A673 (cell line): ENCODE data around the gene ADGRD1.

ENCODE experiments used
- EZH2 ChIP-seq: fragments of 200-600 bp; sonication (generic); IDR thresholded peaks from 2 replicates; pipeline ENCODE4 v1.6.1; 2017; ENCODE audit warnings: borderline replicate concordance, low read depth, mild to moderate bottlenecking, mixed read lengths, antibody characterized with exemption, low read length; ENCODE audit not compliant: poor library complexity, severe bottlenecking
- TF ChIP-seq, protein P1 (sequence below): fragments of 300-800, 200-600 bp; sonication (generic); conservative IDR thresholded peaks from 2 replicates; pipeline ENCODE4 v1.5.1; 2017; ENCODE audit warnings: low read depth, mild to moderate bottlenecking, antibody characterized with exemption, low read length, moderate library complexity, mixed read lengths

DNA sequence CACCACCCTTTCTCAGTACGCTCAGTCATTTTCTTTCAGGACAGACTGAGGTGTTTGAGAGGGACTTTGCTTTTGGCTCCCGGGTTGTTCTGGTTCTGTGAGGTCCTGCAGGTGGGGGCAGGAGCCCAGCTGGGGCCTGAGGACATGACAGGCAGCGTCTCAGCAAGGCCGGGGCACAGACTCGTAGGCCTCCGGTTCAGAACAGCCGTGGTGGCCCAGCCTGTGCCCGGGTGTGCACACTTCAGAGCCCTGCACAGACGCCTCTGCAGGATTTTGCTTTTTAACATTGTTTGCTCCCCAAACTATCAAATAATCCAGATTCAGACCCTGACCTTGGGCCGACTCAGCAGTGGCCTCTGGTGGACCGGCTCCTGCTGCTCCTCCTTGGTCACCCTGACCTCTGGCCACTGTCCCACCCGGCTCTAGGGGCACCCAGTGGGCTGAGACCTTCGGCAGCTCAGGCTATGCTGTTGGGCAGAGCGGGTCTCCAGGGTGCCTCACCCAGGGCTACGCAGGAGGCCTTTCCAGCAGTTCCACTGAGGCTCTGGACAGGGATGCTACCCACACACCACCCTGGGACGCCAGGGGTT lies 65.2 kb downstream of the ADGRD1 start:
- TF ChIP-seq EZH2: no peak
- TF ChIP-seq, protein P1, sequence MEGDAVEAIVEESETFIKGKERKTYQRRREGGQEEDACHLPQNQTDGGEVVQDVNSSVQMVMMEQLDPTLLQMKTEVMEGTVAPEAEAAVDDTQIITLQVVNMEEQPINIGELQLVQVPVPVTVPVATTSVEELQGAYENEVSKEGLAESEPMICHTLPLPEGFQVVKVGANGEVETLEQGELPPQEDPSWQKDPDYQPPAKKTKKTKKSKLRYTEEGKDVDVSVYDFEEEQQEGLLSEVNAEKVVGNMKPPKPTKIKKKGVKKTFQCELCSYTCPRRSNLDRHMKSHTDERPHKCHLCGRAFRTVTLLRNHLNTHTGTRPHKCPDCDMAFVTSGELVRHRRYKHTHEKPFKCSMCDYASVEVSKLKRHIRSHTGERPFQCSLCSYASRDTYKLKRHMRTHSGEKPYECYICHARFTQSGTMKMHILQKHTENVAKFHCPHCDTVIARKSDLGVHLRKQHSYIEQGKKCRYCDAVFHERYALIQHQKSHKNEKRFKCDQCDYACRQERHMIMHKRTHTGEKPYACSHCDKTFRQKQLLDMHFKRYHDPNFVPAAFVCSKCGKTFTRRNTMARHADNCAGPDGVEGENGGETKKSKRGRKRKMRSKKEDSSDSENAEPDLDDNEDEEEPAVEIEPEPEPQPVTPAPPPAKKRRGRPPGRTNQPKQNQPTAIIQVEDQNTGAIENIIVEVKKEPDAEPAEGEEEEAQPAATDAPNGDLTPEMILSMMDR: no peak
